GM12801 (cell line): ENCODE data around the gene UBL7.

Source experiments
- CTCF ChIP-seq: IDR thresholded peaks from one replicate; pipeline ENCODE4 v1.5.1; 2011; ENCODE audit warnings: control low read depth; ENCODE audit not compliant: insufficient read length; ENCODE audit errors: extremely low read depth

UBL7 gene

GRCh38 chr15:74399511-74400312 is 61.2 kb downstream of the UBL7 start:
- TF ChIP-seq CTCF = no peak

- TF ChIP-seq CTCF = no peak
These were observed 61.9 kb downstream of the UBL7 start for GRCh38 chr15:74399100-74399499.

GRCh38 chr15:74398183-74398582 is 62.8 kb downstream of the UBL7 start:
- TF ChIP-seq CTCF = no peak

GRCh38 chr15:74397239-74398068 is 63.5 kb downstream of the UBL7 start:
- no peak for TF ChIP-seq CTCF

GRCh38 chr15:74396445-74397238 is 64.3 kb downstream of the UBL7 start:
- no peak for TF ChIP-seq CTCF

GRCh38 chr15:74396146-74396438 is 64.9 kb downstream of the UBL7 start:
- TF ChIP-seq CTCF = no peak
